ENCODE data around the gene RBM42.

DNA sequence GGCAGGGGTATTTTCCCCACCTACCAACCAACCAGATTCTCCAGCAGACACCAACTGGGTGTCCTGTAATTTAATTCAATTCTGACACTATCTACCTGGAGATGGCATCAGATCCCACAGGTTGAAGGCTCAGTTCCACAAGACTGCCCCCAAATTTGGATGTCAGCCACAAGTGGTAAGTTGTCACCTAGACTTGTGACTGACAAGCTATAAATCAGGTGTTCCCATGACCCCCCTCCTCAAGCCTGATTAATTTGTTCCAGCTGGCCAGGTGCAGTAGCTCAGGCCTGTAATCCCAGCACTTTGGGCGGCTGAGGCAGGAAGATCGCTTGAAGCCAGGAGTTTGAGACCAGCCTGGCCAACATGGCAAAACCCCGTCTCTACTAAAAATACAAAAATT, 26.9 kb upstream of the RBM42 start:
- TF ChIP-seq POLR2A (IDR thresholded peaks at IDR 0.05; ENCODE audit: low read depth) (no peak), EP300 (IDR thresholded peaks at IDR 0.05) (no peak)
- TF ChIP-seq, protein P1, sequence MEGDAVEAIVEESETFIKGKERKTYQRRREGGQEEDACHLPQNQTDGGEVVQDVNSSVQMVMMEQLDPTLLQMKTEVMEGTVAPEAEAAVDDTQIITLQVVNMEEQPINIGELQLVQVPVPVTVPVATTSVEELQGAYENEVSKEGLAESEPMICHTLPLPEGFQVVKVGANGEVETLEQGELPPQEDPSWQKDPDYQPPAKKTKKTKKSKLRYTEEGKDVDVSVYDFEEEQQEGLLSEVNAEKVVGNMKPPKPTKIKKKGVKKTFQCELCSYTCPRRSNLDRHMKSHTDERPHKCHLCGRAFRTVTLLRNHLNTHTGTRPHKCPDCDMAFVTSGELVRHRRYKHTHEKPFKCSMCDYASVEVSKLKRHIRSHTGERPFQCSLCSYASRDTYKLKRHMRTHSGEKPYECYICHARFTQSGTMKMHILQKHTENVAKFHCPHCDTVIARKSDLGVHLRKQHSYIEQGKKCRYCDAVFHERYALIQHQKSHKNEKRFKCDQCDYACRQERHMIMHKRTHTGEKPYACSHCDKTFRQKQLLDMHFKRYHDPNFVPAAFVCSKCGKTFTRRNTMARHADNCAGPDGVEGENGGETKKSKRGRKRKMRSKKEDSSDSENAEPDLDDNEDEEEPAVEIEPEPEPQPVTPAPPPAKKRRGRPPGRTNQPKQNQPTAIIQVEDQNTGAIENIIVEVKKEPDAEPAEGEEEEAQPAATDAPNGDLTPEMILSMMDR (IDR thresholded peaks at IDR 0.05), result no peak
